K562 (cell line): ENCODE data around the gene ADAM15.

Source experiments
- TBP ChIP-seq: optimal IDR thresholded peaks from 2 replicates; pipeline ENCODE3; 2011; ENCODE audit warnings: low read depth, low read length, improper control_type of control experiment
- ZNF551 ChIP-seq: fragments of 250-450 bp; sonication (Bioruptor Pico); IDR thresholded peaks from 2 replicates; pipeline ENCODE4 v1.5.0; 2021; ENCODE audit warnings: mild to moderate bottlenecking, moderate library complexity

- TF ChIP-seq TBP (no peak), ZNF551 (no peak)
These were observed 35.1 kb downstream of the ADAM15 start for GRCh38 chr1:155086128-155086741.
